ENCODE results near the gene PBLD. TPM values are rescaled to one million over a fixed set of nuclear protein-coding genes. Genes with fewer than 3 reads are reported as not detected.

PBLD gene
- polyA plus RNA-seq, 1 donor (not counting 4 experiments of a cell fraction or from before 2014, with no cell fraction given) = 1.00 TPM

DNA sequence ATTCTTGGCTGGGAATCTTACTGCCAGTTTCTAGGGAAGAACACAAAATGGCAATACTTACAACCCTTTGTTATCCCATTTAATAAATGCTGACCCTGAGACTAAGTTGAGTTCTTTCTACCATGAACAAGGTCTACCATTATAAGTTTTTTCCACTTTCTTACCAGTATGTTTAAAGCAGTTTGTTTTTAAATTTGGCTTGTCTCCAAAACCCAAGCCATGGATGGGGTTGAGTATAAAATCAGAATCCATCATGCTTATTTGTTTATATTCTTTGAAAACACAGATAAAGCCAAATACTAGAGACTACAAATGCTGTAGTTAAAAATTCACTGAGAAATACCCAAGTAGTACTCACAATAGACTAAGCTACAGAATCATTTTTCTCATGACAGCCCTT is 42.0 kb downstream of the PBLD start:
- Histone ChIP-seq H3K36me3 (ENCODE audit: control insufficient read depth in 2 of 2, extremely low read depth in 1 of 2, insufficient read depth in 2 of 2, low read length in 2 of 2) (peaks cover 0 to 2% of the 10 kb centered on the region in 2 experiments), H3K4me1 (ENCODE audit: control insufficient read depth, extremely low read depth, insufficient read depth, low read length) (no peaks in the 10 kb centered on the region), H3K27ac (ENCODE audit: control insufficient read depth, insufficient read depth, low read length) (no peak overlapping the region), H3K79me2 (ENCODE audit: control insufficient read depth, insufficient read depth, low read length) (no peaks in the 10 kb centered on the region), H2AFZ (ENCODE audit: control insufficient read depth, low read length) (no peak overlapping the region), H3K4me3 (ENCODE audit: control insufficient read depth in 2 of 3, extremely low read depth in 1 of 3, insufficient read depth in 2 of 3, low read depth in 1 of 3, low read length in 3 of 3) (no peak overlapping the region), H3K9me3 (ENCODE audit: control insufficient read depth, low read depth, low read length) (no peaks in the 10 kb centered on the region), H4K20me1 (ENCODE audit: control insufficient read depth, extremely low read depth, insufficient read depth, low read length) (no peaks in the 10 kb centered on the region), H3K9me1 (ENCODE audit: control insufficient read depth, extremely low read depth, insufficient read depth, low read length) (no peaks in the 10 kb centered on the region), H3K4me2 (ENCODE audit: control insufficient read depth, extremely low read depth, insufficient read depth, low read depth, low read length) (no peak overlapping the region), H3K9ac (ENCODE audit: control insufficient read depth, extremely low read depth, insufficient read depth, low read length) (no peak overlapping the region), H3K27me3 (ENCODE audit: control insufficient read depth, extremely low read depth, insufficient read depth, low read length) (no peaks in the 10 kb centered on the region)
- dilution Hi-C loops (cut with MboI; ENCODE audit: extremely low pct_ligation_motif_present, low sequenced_read_pairs) = no loop called here
- DNase-seq (ENCODE audit: low read depth, low spot score) (no peak), FAIRE-seq (no peak)
- TF ChIP-seq EZH2 (IDR thresholded peaks at IDR 0.05; ENCODE audit: low read length) = no peak
- TF ChIP-seq, protein P1, sequence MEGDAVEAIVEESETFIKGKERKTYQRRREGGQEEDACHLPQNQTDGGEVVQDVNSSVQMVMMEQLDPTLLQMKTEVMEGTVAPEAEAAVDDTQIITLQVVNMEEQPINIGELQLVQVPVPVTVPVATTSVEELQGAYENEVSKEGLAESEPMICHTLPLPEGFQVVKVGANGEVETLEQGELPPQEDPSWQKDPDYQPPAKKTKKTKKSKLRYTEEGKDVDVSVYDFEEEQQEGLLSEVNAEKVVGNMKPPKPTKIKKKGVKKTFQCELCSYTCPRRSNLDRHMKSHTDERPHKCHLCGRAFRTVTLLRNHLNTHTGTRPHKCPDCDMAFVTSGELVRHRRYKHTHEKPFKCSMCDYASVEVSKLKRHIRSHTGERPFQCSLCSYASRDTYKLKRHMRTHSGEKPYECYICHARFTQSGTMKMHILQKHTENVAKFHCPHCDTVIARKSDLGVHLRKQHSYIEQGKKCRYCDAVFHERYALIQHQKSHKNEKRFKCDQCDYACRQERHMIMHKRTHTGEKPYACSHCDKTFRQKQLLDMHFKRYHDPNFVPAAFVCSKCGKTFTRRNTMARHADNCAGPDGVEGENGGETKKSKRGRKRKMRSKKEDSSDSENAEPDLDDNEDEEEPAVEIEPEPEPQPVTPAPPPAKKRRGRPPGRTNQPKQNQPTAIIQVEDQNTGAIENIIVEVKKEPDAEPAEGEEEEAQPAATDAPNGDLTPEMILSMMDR (optimal IDR thresholded peaks at IDR 0.05 in 1 of 3, IDR thresholded peaks at IDR 0.05 in 1 of 3, conservative IDR thresholded peaks at IDR 0.05 in 1 of 3; ENCODE audit: extremely low read depth in 1 of 3, insufficient read depth in 2 of 3, low read length in 3 of 3) = no peak

DNA sequence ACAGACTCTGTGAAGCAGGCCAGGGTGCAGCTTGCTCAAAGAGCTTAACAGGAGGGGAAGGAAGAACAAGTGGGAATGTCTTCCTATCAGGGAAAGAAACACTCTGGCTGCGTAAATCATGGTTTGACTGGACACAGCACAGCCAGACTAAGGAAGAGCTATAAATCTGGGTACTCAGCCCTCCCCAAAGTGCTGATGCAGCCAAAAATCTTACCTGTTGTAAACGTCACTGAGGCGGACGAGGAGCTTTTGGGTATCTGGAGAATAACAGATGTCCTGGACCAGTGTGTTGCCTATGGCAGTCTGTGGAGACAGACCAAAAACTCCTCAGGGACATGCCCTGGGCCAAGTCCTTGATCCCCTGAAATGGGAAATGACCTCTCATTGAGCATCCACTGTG is 44.0 kb downstream of the PBLD start:
- no peak overlapping the region for H3K27ac ChIP-seq (ENCODE audit: control insufficient read depth, insufficient read depth, low read length)
- peaks cover 0 to 2% of the 10 kb centered on the region in 2 experiments for H3K36me3 ChIP-seq (ENCODE audit: control insufficient read depth in 2 of 2, extremely low read depth in 1 of 2, insufficient read depth in 2 of 2, low read length in 2 of 2)
- no peaks in the 10 kb centered on the region for H3K27me3 ChIP-seq (ENCODE audit: control insufficient read depth, extremely low read depth, insufficient read depth, low read length)
- no peaks in the 10 kb centered on the region for H3K4me1 ChIP-seq (ENCODE audit: control insufficient read depth, extremely low read depth, insufficient read depth, low read length)
- dilution Hi-C loops (cut with MboI; ENCODE audit: extremely low pct_ligation_motif_present, low sequenced_read_pairs) = no loop called here
- no peak overlapping the region for H3K4me3 ChIP-seq (ENCODE audit: control insufficient read depth in 2 of 3, extremely low read depth in 1 of 3, insufficient read depth in 2 of 3, low read depth in 1 of 3, low read length in 3 of 3)
- H3K4me2 ChIP-seq (ENCODE audit: control insufficient read depth, extremely low read depth, insufficient read depth, low read depth, low read length) = no peak overlapping the region
- DNase-seq (ENCODE audit: low read depth, low spot score) (no peak), FAIRE-seq (no peak)
- H3K9ac ChIP-seq (ENCODE audit: control insufficient read depth, extremely low read depth, insufficient read depth, low read length) = no peak overlapping the region
- H3K9me1 ChIP-seq (ENCODE audit: control insufficient read depth, extremely low read depth, insufficient read depth, low read length) = no peaks in the 10 kb centered on the region
- H4K20me1 ChIP-seq (ENCODE audit: control insufficient read depth, extremely low read depth, insufficient read depth, low read length) = no peaks in the 10 kb centered on the region
- no peaks in the 10 kb centered on the region for H3K9me3 ChIP-seq (ENCODE audit: control insufficient read depth, low read depth, low read length)
- no peak overlapping the region for H2AFZ ChIP-seq (ENCODE audit: control insufficient read depth, low read length)
- TF ChIP-seq EZH2 (IDR thresholded peaks at IDR 0.05; ENCODE audit: low read length) = no peak
- TF ChIP-seq, protein P1 (optimal IDR thresholded peaks at IDR 0.05 in 1 of 3, IDR thresholded peaks at IDR 0.05 in 1 of 3, conservative IDR thresholded peaks at IDR 0.05 in 1 of 3; ENCODE audit: extremely low read depth in 1 of 3, insufficient read depth in 2 of 3, low read length in 3 of 3) = no peak
- H3K79me2 ChIP-seq (ENCODE audit: control insufficient read depth, insufficient read depth, low read length) = no peaks in the 10 kb centered on the region

Measured in keratinocyte (primary cell).